GM23338 (cell line): Measurements from ENCODE around the gene DOCK1. TPM values are rescaled to one million over a fixed set of nuclear protein-coding genes. Genes with fewer than 3 reads are reported as not detected.

Experiments
- ATAC-seq: fragments of 200-7000 bp; cut with Tn5 transposase; 3 replicates; pipeline ENCODE4 v1.9.1; 2020
- DNase-seq: peaks from one replicate; pipeline ENCODE4 v3.0.0-alpha.2; 2015; ENCODE audit warnings: low spot score
- H2AFZ ChIP-seq: fragments of 200-600 bp; sonication (generic); 2 replicates; pipeline ENCODE4 v1.8.0; 2016; ENCODE audit warnings: antibody characterized with exemption, mild to moderate bottlenecking, moderate library complexity
- H3F3A ChIP-seq: fragments of 200-600 bp; sonication (generic); replicated peaks from 2 replicates; pipeline ENCODE4 v1.8.0; 2017; ENCODE audit warnings: antibody characterized with exemption, mixed run types, low read depth
- H3K27ac ChIP-seq: fragments of 200-600 bp; sonication (generic); 2 replicates; pipeline ENCODE4 v1.6.1; 2016; ENCODE audit warnings: low read depth
- H3K27me3 ChIP-seq: fragments of 200-600 bp; sonication (generic); 2 replicates; pipeline ENCODE4 v1.8.0; 2016; ENCODE audit warnings: mild to moderate bottlenecking, mixed run types, moderate library complexity; ENCODE audit not compliant: insufficient read depth
- H3K36me3 ChIP-seq: fragments of 200-600 bp; sonication (generic); 2 replicates; pipeline ENCODE4 v1.8.0; 2016; ENCODE audit warnings: mild to moderate bottlenecking; ENCODE audit not compliant: insufficient read depth
- H3K4me1 ChIP-seq: fragments of 200-600 bp; sonication (generic); 2 replicates; pipeline ENCODE4 v1.8.0; 2016; ENCODE audit warnings: mild to moderate bottlenecking, moderate library complexity; ENCODE audit not compliant: insufficient read depth
- H3K4me2 ChIP-seq: fragments of 200-600 bp; sonication (generic); 2 replicates; pipeline ENCODE4 v1.7.1; 2017; ENCODE audit warnings: mixed run types
- H3K4me3 ChIP-seq: fragments of 200-600 bp; sonication (generic); 2 replicates; pipeline ENCODE4 v1.6.1; 2016; ENCODE audit warnings: mixed run types
- H3K79me2 ChIP-seq: fragments of 200-600 bp; sonication (generic); replicated peaks from 2 replicates; pipeline ENCODE4 v1.8.0; 2017; ENCODE audit warnings: mild to moderate bottlenecking; ENCODE audit not compliant: insufficient read depth
- H3K9me2 ChIP-seq: fragments of 200-600 bp; sonication (generic); 2 replicates; pipeline ENCODE4 v1.8.0; 2017; ENCODE audit not compliant: insufficient read depth
- H4K20me1 ChIP-seq: fragments of 200-600 bp; sonication (generic); replicated peaks from 2 replicates; pipeline ENCODE4 v1.8.0; 2017; ENCODE audit warnings: mild to moderate bottlenecking; ENCODE audit not compliant: insufficient read depth
- H3K27ac Mint-ChIP-seq: 2 replicates; pipeline ENCODE4 v1.8.0; 2020; ENCODE audit warnings: inconsistent platforms, mild to moderate bottlenecking, moderate library complexity, mixed read lengths
- H3K27me3 Mint-ChIP-seq: 3 replicates; pipeline ENCODE4 v1.8.0; 2022; ENCODE audit warnings: low read depth, mild to moderate bottlenecking, moderate library complexity, mixed read lengths, inconsistent platforms; ENCODE audit not compliant: insufficient read depth, poor library complexity
- H3K36me3 Mint-ChIP-seq: 3 replicates; pipeline ENCODE4 v1.8.0; 2021; ENCODE audit warnings: low read depth, mild to moderate bottlenecking, inconsistent platforms, moderate library complexity, mixed read lengths
- H3K4me1 Mint-ChIP-seq: 3 replicates; pipeline ENCODE4 v1.8.0; 2020; ENCODE audit warnings: mild to moderate bottlenecking, inconsistent platforms, mixed read lengths
- H3K4me3 Mint-ChIP-seq: 3 replicates; pipeline ENCODE4 v1.8.0; 2021; ENCODE audit warnings: moderate library complexity, mild to moderate bottlenecking, inconsistent platforms, mixed read lengths
- H3K9me3 Mint-ChIP-seq: 3 replicates; pipeline ENCODE4 v1.8.0; 2020; ENCODE audit warnings: moderate library complexity, mild to moderate bottlenecking, inconsistent platforms, mixed read lengths
- CREB1 ChIP-seq: fragments of 250-450 bp; sonication (Bioruptor Pico); IDR thresholded peaks from 2 replicates; pipeline ENCODE4 v1.5.0; 2020; ENCODE audit warnings: low read depth, mild to moderate bottlenecking, moderate library complexity
- ETS1 ChIP-seq: IDR thresholded peaks from 2 replicates; pipeline ENCODE4 v1.6.1; 2016; ENCODE audit warnings: antibody characterized with exemption
- EZH2 ChIP-seq: fragments of 200-600 bp; sonication (generic); IDR thresholded peaks from one replicate; pipeline ENCODE4 v1.8.0; 2017; ENCODE audit warnings: antibody characterized with exemption, mild to moderate bottlenecking, low read depth; ENCODE audit not compliant: unreplicated experiment
- EZH2phosphoT487 ChIP-seq: fragments of 200-600 bp; sonication (generic); IDR thresholded peaks from one replicate; pipeline ENCODE4 v1.8.1; 2018; ENCODE audit warnings: antibody characterized with exemption; ENCODE audit not compliant: unreplicated experiment
- JUNB ChIP-seq: IDR thresholded peaks from one replicate; pipeline ENCODE4 v1.6.1; 2016; ENCODE audit warnings: antibody characterized with exemption; ENCODE audit not compliant: unreplicated experiment
- NANOG ChIP-seq: IDR thresholded peaks from 2 replicates; pipeline ENCODE4 v1.6.1; 2016; ENCODE audit warnings: antibody characterized with exemption, borderline replicate concordance
- POLR2AphosphoS5 ChIP-seq: IDR thresholded peaks from 2 replicates; pipeline ENCODE4 v1.6.1; 2016; ENCODE audit warnings: antibody characterized with exemption, low read depth
- STAT1 ChIP-seq: IDR thresholded peaks from one replicate; pipeline ENCODE4 v1.6.1; 2016; ENCODE audit warnings: antibody characterized with exemption; ENCODE audit not compliant: unreplicated experiment
- ZNF114 ChIP-seq: fragments of 250-450 bp; sonication (Bioruptor Pico); IDR thresholded peaks from 2 replicates; pipeline ENCODE4 v1.5.0; 2020; ENCODE audit warnings: mild to moderate bottlenecking, moderate library complexity
- ZNF331 ChIP-seq: fragments of 250-450 bp; sonication (Bioruptor Pico); IDR thresholded peaks from 2 replicates; pipeline ENCODE4 v1.5.0; 2020; ENCODE audit warnings: low read depth, mild to moderate bottlenecking, moderate library complexity
- ZNF462 ChIP-seq: fragments of 250-450 bp; sonication (Bioruptor Pico); IDR thresholded peaks from 2 replicates; pipeline ENCODE4 v1.5.0; 2020; ENCODE audit warnings: mild to moderate bottlenecking, moderate library complexity
- polyA plus RNA-seq: library from polyadenylated mRNA; unstranded; fragments of >200 nt; fragmentation: Nextera tagmentation; extraction: Ambion mirVana; gene quantifications from 2 replicates; pipeline ENCODE4 v1.2.1, GENCODE V29; 2016
- total RNA-seq: library from RNA; depleted of rRNA; stranded (reverse); fragments of >200 nt; shearing (Covaris generic); gene quantifications from 2 replicates; pipeline ENCODE4 v1.2.3, GENCODE V29; 2014
- TF ChIP-seq, protein P1 (sequence below), 2 experiments: fragments of 200-600 bp in 1 of 2; sonication (generic) in 1 of 2; conservative IDR thresholded peaks; 2 replicates each; pipeline versions ENCODE4 v1.5.1 to v1.6.1; 2016 to 2017; ENCODE audit warnings: antibody characterized with exemption in 2 of 2, low read depth in 2 of 2, mild to moderate bottlenecking in 2 of 2, moderate library complexity in 1 of 2
- TF ChIP-seq, protein P2 (sequence below): IDR thresholded peaks from one replicate; pipeline ENCODE4 v1.6.1; 2018; ENCODE audit warnings: antibody characterized with exemption; ENCODE audit not compliant: unreplicated experiment

The DOCK1 gene
- total and polyA plus RNA-seq, 2 experiments from 2014 or later = 13.2 to 55.3 TPM

DNA sequence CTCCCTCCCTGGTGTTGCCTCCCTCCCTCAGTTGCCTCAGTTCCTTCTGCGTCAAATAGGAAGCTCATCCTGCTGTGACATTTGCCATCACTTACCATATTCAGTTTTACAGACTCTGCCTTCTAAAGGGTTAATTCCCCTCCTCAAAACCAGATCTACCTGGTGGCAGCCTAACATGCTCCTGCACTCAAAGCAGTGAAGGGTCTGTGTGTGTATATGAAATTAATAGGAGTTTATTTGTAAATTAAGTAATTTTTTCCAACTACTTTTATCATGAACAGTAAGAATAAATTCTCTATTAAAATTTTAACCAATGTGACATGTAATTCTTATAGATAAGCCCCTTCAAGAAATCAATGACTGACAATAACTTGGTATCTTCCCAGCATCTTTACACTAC, 449.8 kb downstream of the DOCK1 start:
- Histone ChIP-seq H3K27me3 (no peaks in the 10 kb centered on the region), H3K4me1 (no peaks in the 10 kb centered on the region), H3K9me2 (no peaks in the 10 kb centered on the region), H2AFZ (no peak overlapping the region), H4K20me1 (no peaks in the 10 kb centered on the region), H3K36me3 (no peaks in the 10 kb centered on the region), H3F3A (no peaks in the 10 kb centered on the region), H3K27ac (no peak overlapping the region), H3K79me2 (no peaks in the 10 kb centered on the region), H3K4me2 (no peak overlapping the region), H3K4me3 (no peak overlapping the region)
- peaks cover 16% of the 10 kb centered on the region; the same call in 2 of the 3 replicates for H3K4me1 Mint-ChIP-seq
- TF ChIP-seq, protein P1, sequence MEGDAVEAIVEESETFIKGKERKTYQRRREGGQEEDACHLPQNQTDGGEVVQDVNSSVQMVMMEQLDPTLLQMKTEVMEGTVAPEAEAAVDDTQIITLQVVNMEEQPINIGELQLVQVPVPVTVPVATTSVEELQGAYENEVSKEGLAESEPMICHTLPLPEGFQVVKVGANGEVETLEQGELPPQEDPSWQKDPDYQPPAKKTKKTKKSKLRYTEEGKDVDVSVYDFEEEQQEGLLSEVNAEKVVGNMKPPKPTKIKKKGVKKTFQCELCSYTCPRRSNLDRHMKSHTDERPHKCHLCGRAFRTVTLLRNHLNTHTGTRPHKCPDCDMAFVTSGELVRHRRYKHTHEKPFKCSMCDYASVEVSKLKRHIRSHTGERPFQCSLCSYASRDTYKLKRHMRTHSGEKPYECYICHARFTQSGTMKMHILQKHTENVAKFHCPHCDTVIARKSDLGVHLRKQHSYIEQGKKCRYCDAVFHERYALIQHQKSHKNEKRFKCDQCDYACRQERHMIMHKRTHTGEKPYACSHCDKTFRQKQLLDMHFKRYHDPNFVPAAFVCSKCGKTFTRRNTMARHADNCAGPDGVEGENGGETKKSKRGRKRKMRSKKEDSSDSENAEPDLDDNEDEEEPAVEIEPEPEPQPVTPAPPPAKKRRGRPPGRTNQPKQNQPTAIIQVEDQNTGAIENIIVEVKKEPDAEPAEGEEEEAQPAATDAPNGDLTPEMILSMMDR (conservative IDR thresholded peaks at IDR 0.05; ENCODE audit: low read depth in 2 of 2) = no peak
- TF ChIP-seq NANOG (no peak), ZNF462 (CRISPR knock-in tag) (no peak), CREB1 (CRISPR knock-in tag) (no peak), EZH2 (no peak), EZH2phosphoT487 (no peak), JUNB (no peak), POLR2AphosphoS5 (no peak), ZNF114 (CRISPR knock-in tag) (no peak), STAT1 (no peak), ETS1 (no peak), ZNF331 (no peak)
- TF ChIP-seq, protein P2, sequence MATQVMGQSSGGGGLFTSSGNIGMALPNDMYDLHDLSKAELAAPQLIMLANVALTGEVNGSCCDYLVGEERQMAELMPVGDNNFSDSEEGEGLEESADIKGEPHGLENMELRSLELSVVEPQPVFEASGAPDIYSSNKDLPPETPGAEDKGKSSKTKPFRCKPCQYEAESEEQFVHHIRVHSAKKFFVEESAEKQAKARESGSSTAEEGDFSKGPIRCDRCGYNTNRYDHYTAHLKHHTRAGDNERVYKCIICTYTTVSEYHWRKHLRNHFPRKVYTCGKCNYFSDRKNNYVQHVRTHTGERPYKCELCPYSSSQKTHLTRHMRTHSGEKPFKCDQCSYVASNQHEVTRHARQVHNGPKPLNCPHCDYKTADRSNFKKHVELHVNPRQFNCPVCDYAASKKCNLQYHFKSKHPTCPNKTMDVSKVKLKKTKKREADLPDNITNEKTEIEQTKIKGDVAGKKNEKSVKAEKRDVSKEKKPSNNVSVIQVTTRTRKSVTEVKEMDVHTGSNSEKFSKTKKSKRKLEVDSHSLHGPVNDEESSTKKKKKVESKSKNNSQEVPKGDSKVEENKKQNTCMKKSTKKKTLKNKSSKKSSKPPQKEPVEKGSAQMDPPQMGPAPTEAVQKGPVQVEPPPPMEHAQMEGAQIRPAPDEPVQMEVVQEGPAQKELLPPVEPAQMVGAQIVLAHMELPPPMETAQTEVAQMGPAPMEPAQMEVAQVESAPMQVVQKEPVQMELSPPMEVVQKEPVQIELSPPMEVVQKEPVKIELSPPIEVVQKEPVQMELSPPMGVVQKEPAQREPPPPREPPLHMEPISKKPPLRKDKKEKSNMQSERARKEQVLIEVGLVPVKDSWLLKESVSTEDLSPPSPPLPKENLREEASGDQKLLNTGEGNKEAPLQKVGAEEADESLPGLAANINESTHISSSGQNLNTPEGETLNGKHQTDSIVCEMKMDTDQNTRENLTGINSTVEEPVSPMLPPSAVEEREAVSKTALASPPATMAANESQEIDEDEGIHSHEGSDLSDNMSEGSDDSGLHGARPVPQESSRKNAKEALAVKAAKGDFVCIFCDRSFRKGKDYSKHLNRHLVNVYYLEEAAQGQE = no peak
- no peak for ATAC-seq
- peaks cover 4% of the 10 kb centered on the region; the same call in 1 of the 3 replicates for H3K36me3 Mint-ChIP-seq
- H3K27me3 Mint-ChIP-seq = no peaks in the 10 kb centered on the region
- no peak overlapping the region for H3K27ac Mint-ChIP-seq
- H3K4me3 Mint-ChIP-seq = no peak overlapping the region
- no peak for DNase-seq
- H3K9me3 Mint-ChIP-seq = no peaks in the 10 kb centered on the region
